OCI-LY7 (cell line): ENCODE results near the gene TET3. TPM values are rescaled to one million over a fixed set of nuclear protein-coding genes. Genes with fewer than 3 reads are reported as not detected.

ENCODE experiments used
- BruUV-seq: library from RNA; stranded (reverse); fragments of 400-500 nt; replicated peaks from 2 replicates; lab custom pipeline; 2021; lab: Mats Ljungman, UMichigan
- CTCF ChIA-PET: fragments of 300-600 bp; sonication (Branson Sonifier 250); formaldehyde crosslinking; loops from one replicate; lab custom pipeline; 2022; ENCODE audit warnings: antibody characterized with exemption; ENCODE audit not compliant: unreplicated experiment; lab: Charles Lee
- POLR2A ChIA-PET: fragments of 300-600 bp; sonication (Branson Sonifier 250); formaldehyde crosslinking; loops from one replicate; lab custom pipeline; 2022; ENCODE audit warnings: antibody characterized with exemption; lab: Charles Lee
- DNase-seq: peaks from one replicate; pipeline ENCODE4 v3.0.0-alpha.2; 2015; ENCODE audit warnings: low spot score
- H2AFZ ChIP-seq: fragments of 200-600 bp; sonication (generic), shearing (Covaris generic); 2 replicates; pipeline ENCODE4 v1.6.1; 2014; ENCODE audit warnings: mild to moderate bottlenecking, antibody characterized with exemption, low read length, moderate library complexity
- H3K27ac ChIP-seq: fragments of 200-600 bp; sonication (generic); 2 replicates; pipeline ENCODE4 v1.5.1; 2014; ENCODE audit warnings: mixed run types, low read depth, mild to moderate bottlenecking, moderate library complexity, low read length, inconsistent platforms; ENCODE audit not compliant: poor library complexity, severe bottlenecking
- H3K36me3 ChIP-seq: fragments of 200-600 bp; sonication (generic); 2 replicates; pipeline ENCODE4 v1.6.1; 2014; ENCODE audit warnings: mild to moderate bottlenecking, antibody characterized with exemption, low read length, moderate library complexity, mixed read lengths; ENCODE audit not compliant: insufficient read depth
- H3K4me1 ChIP-seq: fragments of 200-600 bp; sonication (generic); 2 replicates; pipeline ENCODE4 v1.5.1; 2014; ENCODE audit warnings: mild to moderate bottlenecking, low read length; ENCODE audit not compliant: insufficient read depth, poor library complexity, severe bottlenecking
- H3K4me2 ChIP-seq: fragments of 200-600 bp; sonication (generic); 2 replicates; pipeline ENCODE4 v1.6.1; 2014; ENCODE audit warnings: mild to moderate bottlenecking, low read length
- H3K4me3 ChIP-seq: fragments of 200-600 bp; sonication (generic); 2 replicates; pipeline ENCODE4 v1.5.1; 2014; ENCODE audit warnings: mild to moderate bottlenecking, low read depth, low read length; ENCODE audit not compliant: poor library complexity, severe bottlenecking
- H3K79me2 ChIP-seq: fragments of 200-600 bp; sonication (generic); 2 replicates; pipeline ENCODE4 v1.6.1; 2016; ENCODE audit warnings: low read depth, mild to moderate bottlenecking, low read length, moderate library complexity, mixed read lengths; ENCODE audit not compliant: insufficient read depth
- H3K9me2 ChIP-seq: fragments of 200-600 bp; sonication (generic); 2 replicates; pipeline ENCODE4 v1.6.1; 2016; ENCODE audit warnings: mild to moderate bottlenecking, low read length, mixed read lengths; ENCODE audit not compliant: insufficient read depth
- H3K9me3 ChIP-seq: fragments of 200-600 bp; sonication (generic); 2 replicates; pipeline ENCODE4 v1.6.1; 2014; ENCODE audit warnings: mild to moderate bottlenecking, mixed run types, low read length, mixed read lengths
- H4K20me1 ChIP-seq: fragments of 200-600 bp; sonication (generic); 2 replicates; pipeline ENCODE4 v1.6.1; 2014; ENCODE audit warnings: mild to moderate bottlenecking, antibody characterized with exemption, low read length, moderate library complexity, mixed read lengths; ENCODE audit not compliant: insufficient read depth
- EZH2phosphoT487 ChIP-seq: fragments of 200-600 bp; sonication (generic); IDR thresholded peaks from 2 replicates; pipeline ENCODE4 v1.6.1; 2018; ENCODE audit warnings: low read depth, borderline replicate concordance, mild to moderate bottlenecking, mixed run types, antibody characterized with exemption, low read length, moderate library complexity, mixed read lengths
- intact Hi-C: fragments of 100-400 bp; cut with micrococcal nuclease; formaldehyde crosslinking; loops from one replicate; pipeline ENCODE4 v1.10.0; 2022; ENCODE audit not compliant: unreplicated experiment
- total RNA-seq, 2 experiments: library from RNA; depleted of rRNA in 1 of 2; stranded (reverse); fragments of >200 nt in 1 of 2; shearing (Covaris generic) in 1 of 2; gene quantifications; 2 replicates each; pipeline ENCODE4 v1.2.3, GENCODE V29; 2014 to 2022
- TF ChIP-seq, protein P1 (sequence below): fragments of 200-600 bp; sonication (generic); conservative IDR thresholded peaks from 2 replicates; pipeline ENCODE4 v1.5.1; 2014; ENCODE audit warnings: mild to moderate bottlenecking, antibody characterized with exemption, low read length, moderate library complexity, mixed read lengths

The TET3 gene
- total RNA-seq, 2 experiments from 2014 or later, result 14.7 to 25.2 TPM

DNA sequence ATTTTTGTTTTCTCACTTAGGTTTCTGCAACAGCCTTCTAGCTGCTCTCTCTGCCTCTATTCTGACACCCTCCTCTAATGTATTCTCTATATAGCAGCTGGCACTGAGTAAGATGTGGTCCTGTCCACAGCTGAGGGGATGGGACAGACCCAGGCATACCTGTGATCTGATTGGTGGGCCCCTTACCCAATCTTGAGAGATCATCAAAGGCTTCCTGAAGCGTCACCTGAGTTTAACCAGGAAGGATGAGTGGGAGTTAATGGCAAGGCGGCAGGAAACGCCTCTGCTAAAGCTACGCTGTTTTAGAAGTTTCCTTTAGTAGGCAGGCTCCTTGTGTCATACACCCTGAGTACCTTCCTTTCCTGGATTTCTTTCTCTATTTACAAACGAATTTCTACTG is 5.7 kb upstream of the TET3 start:
- Histone ChIP-seq H3K4me1 (peaks cover 20% of the 10 kb centered on the region), H4K20me1 (no peaks in the 10 kb centered on the region), H3K9me3 (no peaks in the 10 kb centered on the region), H3K4me3 (no peak overlapping the region), H2AFZ (no peak overlapping the region), H3K79me2 (no peaks in the 10 kb centered on the region), H3K4me2 (no peak overlapping the region), H3K36me3 (no peaks in the 10 kb centered on the region), H3K9me2 (no peaks in the 10 kb centered on the region), H3K27ac (no peak overlapping the region)
- BruUV-seq, result no TSS peak
- no peak for DNase-seq
- POLR2A ChIA-PET, result no interaction called here
- CTCF ChIA-PET, result no interaction called here
- intact Hi-C loops, result no loop called here
- no peak for TF ChIP-seq EZH2phosphoT487
- TF ChIP-seq, protein P1, sequence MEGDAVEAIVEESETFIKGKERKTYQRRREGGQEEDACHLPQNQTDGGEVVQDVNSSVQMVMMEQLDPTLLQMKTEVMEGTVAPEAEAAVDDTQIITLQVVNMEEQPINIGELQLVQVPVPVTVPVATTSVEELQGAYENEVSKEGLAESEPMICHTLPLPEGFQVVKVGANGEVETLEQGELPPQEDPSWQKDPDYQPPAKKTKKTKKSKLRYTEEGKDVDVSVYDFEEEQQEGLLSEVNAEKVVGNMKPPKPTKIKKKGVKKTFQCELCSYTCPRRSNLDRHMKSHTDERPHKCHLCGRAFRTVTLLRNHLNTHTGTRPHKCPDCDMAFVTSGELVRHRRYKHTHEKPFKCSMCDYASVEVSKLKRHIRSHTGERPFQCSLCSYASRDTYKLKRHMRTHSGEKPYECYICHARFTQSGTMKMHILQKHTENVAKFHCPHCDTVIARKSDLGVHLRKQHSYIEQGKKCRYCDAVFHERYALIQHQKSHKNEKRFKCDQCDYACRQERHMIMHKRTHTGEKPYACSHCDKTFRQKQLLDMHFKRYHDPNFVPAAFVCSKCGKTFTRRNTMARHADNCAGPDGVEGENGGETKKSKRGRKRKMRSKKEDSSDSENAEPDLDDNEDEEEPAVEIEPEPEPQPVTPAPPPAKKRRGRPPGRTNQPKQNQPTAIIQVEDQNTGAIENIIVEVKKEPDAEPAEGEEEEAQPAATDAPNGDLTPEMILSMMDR, result no peak

DNA sequence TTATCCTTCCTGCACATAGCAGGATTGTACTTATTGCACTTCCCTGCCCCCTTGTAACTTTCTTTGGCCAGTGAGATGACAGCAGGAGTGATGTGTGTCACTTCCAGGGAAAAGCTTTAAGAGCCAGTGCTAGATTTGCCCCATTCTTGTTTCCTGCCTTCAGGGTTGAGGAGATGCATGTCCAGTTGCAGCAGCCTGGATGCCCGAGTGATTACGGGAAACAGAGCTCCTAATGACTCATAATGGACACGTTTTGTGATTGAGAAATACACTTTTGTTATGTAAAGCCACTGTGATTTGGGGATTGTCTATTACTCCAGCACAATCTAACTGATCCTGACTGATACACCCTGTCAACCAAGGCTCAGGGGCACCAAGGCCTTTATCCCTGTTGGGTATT is 5.0 kb upstream of the TET3 start:
- ChIA-PET POLR2A (no interaction called here), CTCF (no interaction called here)
- no peak overlapping the region for H3K27ac ChIP-seq
- H3K79me2 ChIP-seq, result no peaks in the 10 kb centered on the region
- no peaks in the 10 kb centered on the region for H4K20me1 ChIP-seq
- BruUV-seq, result no TSS peak
- DNase-seq, result no peak
- peaks cover 25% of the 10 kb centered on the region for H3K4me1 ChIP-seq
- H3K4me3 ChIP-seq, result no peak overlapping the region
- no peak overlapping the region for H2AFZ ChIP-seq
- TF ChIP-seq EZH2phosphoT487, result no peak
- TF ChIP-seq, protein P1, result no peak
- H3K9me3 ChIP-seq, result no peaks in the 10 kb centered on the region
- no peaks in the 10 kb centered on the region for H3K9me2 ChIP-seq
- H3K4me2 ChIP-seq, result no peak overlapping the region
- intact Hi-C loops, result loop anchor here (5.0 kb wide), 2 partner anchors 52 to 168 kb away; partner anchors contain the start of genes BOLA3 and DGUOK
- no peaks in the 10 kb centered on the region for H3K36me3 ChIP-seq

DNA sequence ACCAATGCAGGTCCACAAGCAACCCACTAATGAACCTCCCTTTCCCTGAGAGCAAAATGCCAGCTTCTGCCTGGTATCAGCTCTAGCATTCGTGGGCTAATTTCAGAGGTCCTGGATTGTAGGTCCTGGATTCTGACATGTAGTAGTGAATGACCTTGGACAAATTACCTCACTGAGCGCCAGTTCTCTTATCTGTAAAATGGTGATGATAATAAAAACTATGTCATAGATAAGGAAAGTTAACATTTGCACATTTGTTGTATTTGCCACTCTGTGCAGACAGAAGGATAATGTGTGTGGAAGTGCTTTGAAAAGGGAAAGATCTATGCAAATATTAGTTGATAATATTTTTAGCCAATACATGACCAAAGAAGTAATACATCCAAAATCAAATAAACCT is 4.1 kb upstream of the TET3 start:
- H3K79me2 ChIP-seq, result no peaks in the 10 kb centered on the region; the same call in 1 of the 2 replicates
- BruUV-seq, result no TSS peak
- no peak for TF ChIP-seq EZH2phosphoT487
- TF ChIP-seq, protein P1, result no peak

More for the DNA sequence above, 4.1 kb upstream of the TET3 start:
- no peak overlapping the region for H2AFZ ChIP-seq
- H3K36me3 ChIP-seq, result no peaks in the 10 kb centered on the region
- H3K4me1 ChIP-seq, result peaks cover 25% of the 10 kb centered on the region
- no peaks in the 10 kb centered on the region for H4K20me1 ChIP-seq
- DNase-seq, result no peak
- 0 out of 2 replicates have a peak overlapping the region, but pooled peaks have one; percentile 50 for H3K4me2 ChIP-seq
- intact Hi-C loops, result loop anchor here (5.0 kb wide), 2 partner anchors 53 to 167 kb away; partner anchors contain the start of genes BOLA3 and DGUOK
- H3K27ac ChIP-seq, result no peak overlapping the region
- CTCF ChIA-PET, result no interaction called here
- H3K9me2 ChIP-seq, result no peaks in the 10 kb centered on the region
- POLR2A ChIA-PET, result no interaction called here
- H3K9me3 ChIP-seq, result no peaks in the 10 kb centered on the region
- H3K4me3 ChIP-seq, result no peak overlapping the region
